GM12872 (cell line): Measurements from ENCODE around the gene ADARB2.

Experiments used
- TF ChIP-seq, protein P1 (sequence below): IDR thresholded peaks from 3 replicates; pipeline ENCODE4 v1.5.1; 2011; ENCODE audit warnings: low read depth, mild to moderate bottlenecking, low read length, moderate library complexity; ENCODE audit not compliant: insufficient read depth

ADARB2 gene

DNA sequence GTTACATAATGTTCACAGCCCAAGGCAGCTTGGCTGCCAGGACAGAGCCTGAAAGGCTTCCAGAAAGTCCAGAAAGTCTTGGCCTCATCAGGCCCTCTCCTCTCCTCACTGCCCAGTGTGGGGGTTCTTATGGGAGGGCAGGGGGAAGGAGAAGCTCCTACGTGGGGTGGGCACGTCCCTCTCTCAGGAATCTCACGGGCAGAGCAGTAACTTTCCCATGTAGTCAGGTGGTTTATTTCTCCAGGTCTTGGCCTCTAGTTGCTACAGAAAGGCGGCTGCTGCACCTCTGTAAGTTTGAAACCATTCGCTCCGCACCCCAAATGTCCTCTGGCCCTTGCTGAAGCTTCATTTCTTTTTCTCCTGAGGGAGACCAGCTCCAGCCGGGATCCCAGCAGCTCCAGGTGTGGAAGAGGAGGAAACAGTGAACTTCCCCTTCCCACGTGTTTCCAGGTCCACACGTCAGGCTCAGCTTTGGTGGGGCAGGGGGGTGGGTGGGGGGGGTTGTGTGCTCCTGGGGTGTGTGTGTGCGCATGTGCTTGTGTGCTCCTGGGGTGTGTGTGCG is 360.9 kb downstream of the ADARB2 start:
- TF ChIP-seq, protein P1, sequence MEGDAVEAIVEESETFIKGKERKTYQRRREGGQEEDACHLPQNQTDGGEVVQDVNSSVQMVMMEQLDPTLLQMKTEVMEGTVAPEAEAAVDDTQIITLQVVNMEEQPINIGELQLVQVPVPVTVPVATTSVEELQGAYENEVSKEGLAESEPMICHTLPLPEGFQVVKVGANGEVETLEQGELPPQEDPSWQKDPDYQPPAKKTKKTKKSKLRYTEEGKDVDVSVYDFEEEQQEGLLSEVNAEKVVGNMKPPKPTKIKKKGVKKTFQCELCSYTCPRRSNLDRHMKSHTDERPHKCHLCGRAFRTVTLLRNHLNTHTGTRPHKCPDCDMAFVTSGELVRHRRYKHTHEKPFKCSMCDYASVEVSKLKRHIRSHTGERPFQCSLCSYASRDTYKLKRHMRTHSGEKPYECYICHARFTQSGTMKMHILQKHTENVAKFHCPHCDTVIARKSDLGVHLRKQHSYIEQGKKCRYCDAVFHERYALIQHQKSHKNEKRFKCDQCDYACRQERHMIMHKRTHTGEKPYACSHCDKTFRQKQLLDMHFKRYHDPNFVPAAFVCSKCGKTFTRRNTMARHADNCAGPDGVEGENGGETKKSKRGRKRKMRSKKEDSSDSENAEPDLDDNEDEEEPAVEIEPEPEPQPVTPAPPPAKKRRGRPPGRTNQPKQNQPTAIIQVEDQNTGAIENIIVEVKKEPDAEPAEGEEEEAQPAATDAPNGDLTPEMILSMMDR, result no peak

DNA sequence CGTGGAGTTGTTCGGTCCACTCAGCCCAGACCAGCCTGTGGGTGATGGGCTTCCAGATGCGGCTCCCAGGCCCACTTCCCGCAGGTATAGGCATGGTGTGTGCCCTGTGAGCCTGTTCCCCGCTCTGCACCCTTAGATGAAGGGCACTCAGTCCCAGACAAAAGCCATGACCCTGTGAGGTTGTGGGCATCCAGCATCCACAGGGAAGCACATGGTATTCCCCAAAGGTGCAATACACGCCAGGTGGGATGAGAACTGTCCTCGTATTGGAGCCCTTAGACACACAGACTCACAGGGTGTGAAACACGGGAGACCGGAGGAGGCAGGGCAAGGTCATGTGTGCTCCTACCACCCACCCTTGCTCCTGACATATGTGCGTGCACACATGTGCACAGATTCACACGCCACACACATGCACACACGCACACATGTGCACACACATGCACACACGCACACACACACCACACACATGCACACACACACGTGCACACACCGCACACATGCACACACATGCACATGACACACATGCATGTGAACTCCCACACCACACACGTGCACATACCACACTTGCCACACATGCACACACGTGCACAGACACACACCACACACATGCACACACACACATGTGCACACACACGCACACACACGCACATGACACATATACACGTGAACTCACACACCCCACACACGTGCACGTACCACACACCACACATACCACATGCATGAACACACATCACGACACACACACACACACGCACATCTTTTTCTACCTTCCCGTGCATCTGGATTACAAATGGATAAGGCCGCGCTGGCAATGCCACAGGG is 361.8 kb downstream of the ADARB2 start:
- TF ChIP-seq, protein P1, result no peak

DNA sequence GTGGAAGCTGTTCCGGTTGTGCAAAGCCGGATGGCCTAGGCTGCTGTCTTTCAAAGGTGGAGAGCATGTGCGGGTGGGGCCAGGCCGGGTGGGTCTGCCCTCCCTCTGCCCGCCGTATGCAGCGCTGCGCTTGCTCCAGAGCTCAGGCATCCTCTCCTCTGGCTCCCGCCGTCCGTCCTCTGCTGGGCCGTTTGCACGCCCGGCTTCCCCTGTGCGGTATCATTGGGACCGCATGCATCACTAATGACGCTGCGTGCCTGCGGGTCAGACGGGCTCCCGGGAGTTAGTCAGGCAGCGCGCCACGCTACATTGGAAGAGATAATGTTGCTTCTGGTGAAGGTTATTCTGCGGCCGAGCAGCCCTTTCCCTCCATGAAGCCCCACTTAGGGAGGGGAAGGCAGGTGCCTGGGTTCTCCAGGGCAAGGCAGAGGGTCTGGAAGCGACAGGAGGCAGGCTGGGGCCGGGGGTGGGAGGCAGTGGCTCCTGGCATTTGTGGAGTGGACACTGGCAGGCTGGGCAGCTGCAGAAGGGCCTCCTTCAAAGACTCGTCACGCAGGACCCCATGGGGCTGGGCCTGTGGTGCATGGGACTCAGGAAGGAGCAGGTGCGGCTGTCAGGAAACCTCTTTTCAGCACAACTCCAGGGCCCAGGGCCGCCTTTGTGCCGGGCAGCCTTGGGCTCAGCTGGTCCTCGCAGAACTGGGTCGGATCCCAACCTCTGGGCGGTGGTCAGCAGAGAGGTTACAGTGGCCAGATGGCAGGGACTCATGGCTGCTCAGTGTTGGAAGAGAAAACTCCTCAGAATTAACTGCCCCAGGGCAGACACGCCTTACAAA is 362.6 kb downstream of the ADARB2 start:
- TF ChIP-seq, protein P1, result no peak

DNA sequence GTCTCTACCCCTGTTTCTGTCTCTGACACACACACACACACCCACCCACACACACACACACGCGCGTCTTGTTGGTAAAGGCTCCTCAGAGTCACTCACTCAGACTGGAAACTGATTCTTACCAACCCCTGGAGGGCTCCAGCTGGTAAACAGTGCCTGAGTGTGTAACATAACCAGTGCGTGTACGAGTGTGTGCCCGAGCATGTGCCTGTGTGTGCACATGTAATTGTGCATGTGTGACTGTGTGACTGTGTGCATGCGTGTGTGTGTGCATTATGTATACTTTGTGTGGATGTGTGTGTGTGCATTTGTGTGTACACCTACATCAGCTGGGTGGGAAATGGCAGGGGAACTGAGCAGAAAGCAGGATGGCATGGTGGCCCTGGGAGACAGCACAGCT is 364.0 kb downstream of the ADARB2 start:
- TF ChIP-seq, protein P1, result no peak

DNA sequence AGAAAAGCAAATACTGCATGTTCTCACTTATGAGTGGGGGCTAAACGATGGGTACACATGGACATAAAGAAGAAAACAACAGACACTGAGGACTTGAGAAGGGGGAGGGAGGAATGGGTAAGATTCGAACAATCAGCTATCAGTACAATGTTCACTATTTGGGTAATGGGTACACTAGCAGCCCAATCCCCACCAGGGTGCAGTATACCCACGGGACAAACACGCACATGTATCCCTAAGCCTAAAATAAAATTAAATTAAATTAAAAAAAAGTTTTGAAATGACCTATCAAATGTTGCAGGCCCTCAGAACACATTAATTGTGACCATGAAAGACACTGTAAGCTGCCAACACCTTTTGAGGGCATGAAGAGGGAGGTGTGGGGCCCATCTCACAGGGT is 365.1 kb downstream of the ADARB2 start:
- TF ChIP-seq, protein P1, result peak; percentile 15; the same call in 1 of the 3 replicates

DNA sequence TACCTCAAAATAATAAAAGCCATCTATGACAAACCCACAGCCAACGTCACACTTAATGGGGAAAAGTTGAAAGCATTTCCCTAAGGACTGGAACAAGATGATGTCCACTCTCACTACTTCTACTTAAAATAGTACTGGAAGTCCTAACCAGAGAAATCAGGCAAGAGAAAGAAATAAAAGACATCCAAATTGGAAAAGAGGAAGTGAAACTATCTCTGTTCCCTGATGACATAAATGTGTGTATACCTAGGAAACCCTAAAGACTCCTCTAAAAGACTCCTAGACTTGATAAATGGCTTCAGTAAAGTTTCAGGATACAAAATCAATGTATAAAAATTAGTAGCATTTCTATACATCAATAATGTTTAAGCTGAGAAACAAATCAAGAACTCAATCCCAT is 367.0 kb downstream of the ADARB2 start:
- TF ChIP-seq, protein P1, result no peak

DNA sequence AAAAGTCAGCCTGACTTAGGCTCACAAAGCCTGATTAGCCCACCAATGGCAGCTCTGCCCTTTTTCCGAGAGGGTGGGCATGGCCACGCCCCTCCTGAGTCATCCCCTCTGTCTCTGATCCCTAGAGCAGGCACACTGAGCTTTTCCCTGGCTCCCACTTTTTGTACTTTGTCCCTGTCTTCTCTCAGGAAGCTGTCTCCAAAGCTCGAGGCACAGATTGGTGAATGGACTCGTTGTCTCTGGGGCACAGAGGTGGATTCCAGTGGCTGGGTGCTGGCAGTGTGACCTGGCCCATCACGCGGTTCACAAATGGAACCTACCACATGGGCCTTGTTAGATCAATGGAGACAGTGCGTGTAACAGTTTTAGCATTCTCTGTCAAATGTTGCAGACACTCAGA is 367.7 kb downstream of the ADARB2 start:
- TF ChIP-seq, protein P1, result no peak
